ENCODE measurements around the gene TECTB.

DNA sequence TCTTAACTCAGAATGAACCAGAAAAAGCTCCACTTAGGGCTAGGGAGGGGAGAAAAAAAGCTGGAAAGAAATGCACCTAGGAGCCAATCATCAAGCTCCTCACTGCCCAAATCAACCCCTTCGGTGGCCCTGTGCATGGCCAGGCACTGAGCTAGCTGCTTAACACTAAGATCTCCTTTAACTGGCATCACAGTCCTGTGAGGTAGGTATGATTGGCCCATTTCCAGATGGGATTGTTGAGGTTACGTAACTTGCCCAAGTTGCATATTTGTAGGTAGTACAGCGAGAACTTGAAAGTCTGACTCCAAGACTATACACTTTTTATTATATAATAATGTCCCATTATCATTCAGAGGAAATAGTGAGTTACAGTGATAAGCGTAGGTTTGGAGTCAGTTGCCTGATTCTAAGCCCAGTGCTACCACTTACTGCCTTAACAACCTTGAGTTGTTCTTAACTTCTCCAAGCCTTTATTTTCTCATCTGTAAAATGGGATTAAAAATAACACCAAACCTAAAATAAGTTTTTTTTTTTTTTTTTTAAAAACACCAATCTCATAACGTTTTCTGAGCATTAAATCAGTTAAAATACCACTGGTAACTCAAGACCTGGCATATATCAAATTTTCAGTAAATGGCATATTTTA, 53.5 kb downstream of the TECTB start:
- TF ChIP-seq CTCF (IDR thresholded peaks at IDR 0.05; ENCODE audit: low read depth, low read length), result no peak
- TF ChIP-seq EZH2phosphoT487 (IDR thresholded peaks at IDR 0.05; ENCODE audit: low read depth), result no peak

All from OCI-LY3 (cell line).